GM23338 (cell line): ENCODE data around the gene CCDC50. TPM values are rescaled to one million over a fixed set of nuclear protein-coding genes. Genes with fewer than 3 reads are reported as not detected.

Experiments used
- ATAC-seq: fragments of 200-7000 bp; cut with Tn5 transposase; 3 replicates; pipeline ENCODE4 v1.9.1; 2020
- DNase-seq: peaks from one replicate; pipeline ENCODE4 v3.0.0-alpha.2; 2015; ENCODE audit warnings: low spot score
- H2AFZ ChIP-seq: fragments of 200-600 bp; sonication (generic); 2 replicates; pipeline ENCODE4 v1.8.0; 2016; ENCODE audit warnings: antibody characterized with exemption, mild to moderate bottlenecking, moderate library complexity
- H3F3A ChIP-seq: fragments of 200-600 bp; sonication (generic); replicated peaks from 2 replicates; pipeline ENCODE4 v1.8.0; 2017; ENCODE audit warnings: antibody characterized with exemption, mixed run types, low read depth
- H3K27ac ChIP-seq: fragments of 200-600 bp; sonication (generic); 2 replicates; pipeline ENCODE4 v1.6.1; 2016; ENCODE audit warnings: low read depth
- H3K27me3 ChIP-seq: fragments of 200-600 bp; sonication (generic); 2 replicates; pipeline ENCODE4 v1.8.0; 2016; ENCODE audit warnings: mild to moderate bottlenecking, mixed run types, moderate library complexity; ENCODE audit not compliant: insufficient read depth
- H3K36me3 ChIP-seq: fragments of 200-600 bp; sonication (generic); 2 replicates; pipeline ENCODE4 v1.8.0; 2016; ENCODE audit warnings: mild to moderate bottlenecking; ENCODE audit not compliant: insufficient read depth
- H3K4me1 ChIP-seq: fragments of 200-600 bp; sonication (generic); 2 replicates; pipeline ENCODE4 v1.8.0; 2016; ENCODE audit warnings: mild to moderate bottlenecking, moderate library complexity; ENCODE audit not compliant: insufficient read depth
- H3K4me2 ChIP-seq: fragments of 200-600 bp; sonication (generic); 2 replicates; pipeline ENCODE4 v1.7.1; 2017; ENCODE audit warnings: mixed run types
- H3K4me3 ChIP-seq: fragments of 200-600 bp; sonication (generic); 2 replicates; pipeline ENCODE4 v1.6.1; 2016; ENCODE audit warnings: mixed run types
- H3K79me2 ChIP-seq: fragments of 200-600 bp; sonication (generic); replicated peaks from 2 replicates; pipeline ENCODE4 v1.8.0; 2017; ENCODE audit warnings: mild to moderate bottlenecking; ENCODE audit not compliant: insufficient read depth
- H3K9me2 ChIP-seq: fragments of 200-600 bp; sonication (generic); 2 replicates; pipeline ENCODE4 v1.8.0; 2017; ENCODE audit not compliant: insufficient read depth
- H4K20me1 ChIP-seq: fragments of 200-600 bp; sonication (generic); replicated peaks from 2 replicates; pipeline ENCODE4 v1.8.0; 2017; ENCODE audit warnings: mild to moderate bottlenecking; ENCODE audit not compliant: insufficient read depth
- H3K27ac Mint-ChIP-seq: 2 replicates; pipeline ENCODE4 v1.8.0; 2020; ENCODE audit warnings: inconsistent platforms, mild to moderate bottlenecking, moderate library complexity, mixed read lengths
- H3K27me3 Mint-ChIP-seq: 3 replicates; pipeline ENCODE4 v1.8.0; 2022; ENCODE audit warnings: low read depth, mild to moderate bottlenecking, moderate library complexity, mixed read lengths, inconsistent platforms; ENCODE audit not compliant: insufficient read depth, poor library complexity
- H3K36me3 Mint-ChIP-seq: 3 replicates; pipeline ENCODE4 v1.8.0; 2021; ENCODE audit warnings: low read depth, mild to moderate bottlenecking, inconsistent platforms, moderate library complexity, mixed read lengths
- H3K4me1 Mint-ChIP-seq: 3 replicates; pipeline ENCODE4 v1.8.0; 2020; ENCODE audit warnings: mild to moderate bottlenecking, inconsistent platforms, mixed read lengths
- H3K4me3 Mint-ChIP-seq: 3 replicates; pipeline ENCODE4 v1.8.0; 2021; ENCODE audit warnings: moderate library complexity, mild to moderate bottlenecking, inconsistent platforms, mixed read lengths
- H3K9me3 Mint-ChIP-seq: 3 replicates; pipeline ENCODE4 v1.8.0; 2020; ENCODE audit warnings: moderate library complexity, mild to moderate bottlenecking, inconsistent platforms, mixed read lengths
- CREB1 ChIP-seq: fragments of 250-450 bp; sonication (Bioruptor Pico); IDR thresholded peaks from 2 replicates; pipeline ENCODE4 v1.5.0; 2020; ENCODE audit warnings: low read depth, mild to moderate bottlenecking, moderate library complexity
- CTCF ChIP-seq, 2 experiments: fragments of 200-600 bp in 1 of 2; sonication (generic) in 1 of 2; conservative IDR thresholded peaks; 2 replicates each; pipeline versions ENCODE4 v1.5.1 to v1.6.1; 2016 to 2017; ENCODE audit warnings: antibody characterized with exemption in 2 of 2, low read depth in 2 of 2, mild to moderate bottlenecking in 2 of 2, moderate library complexity in 1 of 2
- ETS1 ChIP-seq: IDR thresholded peaks from 2 replicates; pipeline ENCODE4 v1.6.1; 2016; ENCODE audit warnings: antibody characterized with exemption
- EZH2 ChIP-seq: fragments of 200-600 bp; sonication (generic); IDR thresholded peaks from one replicate; pipeline ENCODE4 v1.8.0; 2017; ENCODE audit warnings: antibody characterized with exemption, mild to moderate bottlenecking, low read depth; ENCODE audit not compliant: unreplicated experiment
- EZH2phosphoT487 ChIP-seq: fragments of 200-600 bp; sonication (generic); IDR thresholded peaks from one replicate; pipeline ENCODE4 v1.8.1; 2018; ENCODE audit warnings: antibody characterized with exemption; ENCODE audit not compliant: unreplicated experiment
- JUNB ChIP-seq: IDR thresholded peaks from one replicate; pipeline ENCODE4 v1.6.1; 2016; ENCODE audit warnings: antibody characterized with exemption; ENCODE audit not compliant: unreplicated experiment
- NANOG ChIP-seq: IDR thresholded peaks from 2 replicates; pipeline ENCODE4 v1.6.1; 2016; ENCODE audit warnings: antibody characterized with exemption, borderline replicate concordance
- REST ChIP-seq: IDR thresholded peaks from one replicate; pipeline ENCODE4 v1.6.1; 2018; ENCODE audit warnings: antibody characterized with exemption; ENCODE audit not compliant: unreplicated experiment
- STAT1 ChIP-seq: IDR thresholded peaks from one replicate; pipeline ENCODE4 v1.6.1; 2016; ENCODE audit warnings: antibody characterized with exemption; ENCODE audit not compliant: unreplicated experiment
- ZNF114 ChIP-seq: fragments of 250-450 bp; sonication (Bioruptor Pico); IDR thresholded peaks from 2 replicates; pipeline ENCODE4 v1.5.0; 2020; ENCODE audit warnings: mild to moderate bottlenecking, moderate library complexity
- ZNF331 ChIP-seq: fragments of 250-450 bp; sonication (Bioruptor Pico); IDR thresholded peaks from 2 replicates; pipeline ENCODE4 v1.5.0; 2020; ENCODE audit warnings: low read depth, mild to moderate bottlenecking, moderate library complexity
- long read RNA-seq: library from polyadenylated mRNA; unstranded; transcript quantifications from one replicate; pipeline ENCODE4 v2.0.0, GENCODE V29; 2020; ENCODE audit not compliant: unreplicated experiment
- polyA plus RNA-seq: library from polyadenylated mRNA; unstranded; fragments of >200 nt; fragmentation: Nextera tagmentation; extraction: Ambion mirVana; gene quantifications from 2 replicates; pipeline ENCODE4 v1.2.1, GENCODE V29; 2016
- total RNA-seq: library from RNA; depleted of rRNA; stranded (reverse); fragments of >200 nt; shearing (Covaris generic); gene quantifications from 2 replicates; pipeline ENCODE4 v1.2.3, GENCODE V29; 2014; rRNA removed

The CCDC50 gene
- 25.4 and 28.3 TPM in 2 replicates for total RNA-seq
- polyA plus RNA-seq = 20.7 and 22.4 TPM in 2 replicates
- long read RNA-seq, transcript CCDC50-202 (11 exons, 1,926 nt) = major isoform, 9 of 11 reads
- long read RNA-seq, partial matches to known transcripts = 0 of 11 reads
- long read RNA-seq, other reads (novel, unspliced or antisense) = 2 of 11 reads

GRCh38 chr3:191328962-191329653 is at the start of gene CCDC50:
TSS of gene CCDC50 (plus strand) at chr3:191329394. CDS start at chr3:191329675, 281 bp downstream.
- Histone ChIP-seq H4K20me1 (no peaks in the 10 kb centered on the region), H3K27ac (peak within 1 kb of the TSS; percentile 29; the same call in 1 of the 2 replicates), H3K79me2 (peaks cover 36% of the 10 kb centered on the region), H3F3A (peaks cover 4% of the 10 kb centered on the region; the same call in 1 of the 2 replicates), H3K27me3 (peaks cover 40% of the 10 kb centered on the region), H3K4me2 (peak within 1 kb of the TSS; percentile 86), H3K4me3 (peak within 1 kb of the TSS; percentile 83), H2AFZ (peak within 1 kb of the TSS; percentile 95), H3K9me2 (no peaks in the 10 kb centered on the region), H3K4me1 (peaks cover 28% of the 10 kb centered on the region), H3K36me3 (no peaks in the 10 kb centered on the region)
- H3K27me3 Mint-ChIP-seq = peaks cover 9% of the 10 kb centered on the region
- TF ChIP-seq CTCF (conservative IDR thresholded peaks at IDR 0.05; ENCODE audit: low read depth in 2 of 2) = no peak
- no peak for TF ChIP-seq JUNB
- TF ChIP-seq ETS1 = peak; percentile 71
- no peak for TF ChIP-seq ZNF114 (CRISPR knock-in tag)
- no peak for TF ChIP-seq EZH2
- TF ChIP-seq ZNF331 = no peak
- peak; percentile 76 for TF ChIP-seq CREB1 (CRISPR knock-in tag)
- H3K4me1 Mint-ChIP-seq = peaks cover 35% of the 10 kb centered on the region
- no peaks in the 10 kb centered on the region for H3K9me3 Mint-ChIP-seq
- DNase-seq = peak; percentile 90
- H3K36me3 Mint-ChIP-seq = no peaks in the 10 kb centered on the region
- peak within 1 kb of the TSS; percentile 30; the same call in 1 of the 2 replicates for H3K27ac Mint-ChIP-seq
- H3K4me3 Mint-ChIP-seq = peak within 1 kb of the TSS; percentile 88
- ATAC-seq = peak; percentile 83

GRCh38 chr3:191280111-191280510 is 49.1 kb upstream of the CCDC50 start:
- Histone ChIP-seq H3K9me2 (no peaks in the 10 kb centered on the region), H4K20me1 (no peaks in the 10 kb centered on the region), H3K4me2 (no peak overlapping the region), H3K4me3 (no peak overlapping the region), H3K4me1 (no peaks in the 10 kb centered on the region), H3K27me3 (no peaks in the 10 kb centered on the region), H3K27ac (no peak overlapping the region), H2AFZ (0 out of 2 replicates have a peak overlapping the region, but pooled peaks have one; percentile 53), H3K36me3 (no peaks in the 10 kb centered on the region), H3F3A (no peaks in the 10 kb centered on the region), H3K79me2 (no peaks in the 10 kb centered on the region)
- no peak overlapping the region for H3K27ac Mint-ChIP-seq
- ATAC-seq (no peak), DNase-seq (no peak)
- TF ChIP-seq CTCF (conservative IDR thresholded peaks at IDR 0.05; ENCODE audit: low read depth in 2 of 2) (no peak), JUNB (no peak), NANOG (no peak), ZNF114 (CRISPR knock-in tag) (no peak), EZH2phosphoT487 (no peak), STAT1 (no peak), REST (no peak), CREB1 (CRISPR knock-in tag) (no peak), EZH2 (no peak), ETS1 (no peak)
- H3K4me1 Mint-ChIP-seq = peaks cover 4% of the 10 kb centered on the region; the same call in 2 of the 3 replicates
- no peaks in the 10 kb centered on the region for H3K36me3 Mint-ChIP-seq
- no peaks in the 10 kb centered on the region for H3K9me3 Mint-ChIP-seq
- H3K4me3 Mint-ChIP-seq = no peak overlapping the region
- no peaks in the 10 kb centered on the region for H3K27me3 Mint-ChIP-seq
